Amniotic epithelial cell (primary cell): ENCODE data around the gene POLD2.
"Not testable (repeated sequence)": the region's sequence is repeated elsewhere in the genome, so short reads cannot be mapped to it uniquely, and the experiment has no call there.

Experiments
- DNase-seq: peaks from one replicate; pipeline ENCODE4 v3.0.0-alpha.2; 2010; ENCODE audit warnings: low read depth

The POLD2 gene

GRCh38 chr7:44138698-44139097, 15.3 kb upstream of the POLD2 start:
- DNase-seq: no peak

GRCh38 chr7:44136731-44137130, 13.4 kb upstream of the POLD2 start:
- DNase-seq: no peak

GRCh38 chr7:44134943-44135628, 11.7 kb upstream of the POLD2 start:
- DNase-seq: peak; percentile 37

GRCh38 chr7:44133295-44133694, 9.9 kb upstream of the POLD2 start:
- DNase-seq: no peak

- DNase-seq: peak; percentile 93
These were observed 8.7 kb upstream of the POLD2 start for GRCh38 chr7:44132039-44132438.

- DNase-seq: peak; percentile 78
These were observed 8.1 kb upstream of the POLD2 start for GRCh38 chr7:44131173-44132029.

GRCh38 chr7:44128721-44129582, 5.6 kb upstream of the POLD2 start:
- no peak for DNase-seq

- no peak for DNase-seq
These were observed 3.8 kb upstream of the POLD2 start for GRCh38 chr7:44127161-44127560.

- not testable (repeated sequence) for DNase-seq
These were observed 3.2 kb upstream of the POLD2 start for GRCh38 chr7:44126574-44126973.

- no peak for DNase-seq
These were observed 1.5 kb upstream of the POLD2 start for GRCh38 chr7:44124822-44125202.

- no peak for DNase-seq
These were observed 819 bp downstream of the POLD2 start for GRCh38 chr7:44122529-44122928.

- no peak for DNase-seq
These were observed 1.5 kb downstream of the POLD2 start for GRCh38 chr7:44121761-44122420.

- DNase-seq: no peak
These were observed 3.0 kb downstream of the POLD2 start for GRCh38 chr7:44120395-44120794.

- DNase-seq: no peak
These were observed 3.4 kb downstream of the POLD2 start for GRCh38 chr7:44119829-44120380.

GRCh38 chr7:44117801-44118429, 5.4 kb downstream of the POLD2 start:
- no peak for DNase-seq

GRCh38 chr7:44116789-44117666, 6.3 kb downstream of the POLD2 start:
- DNase-seq: no peak

GRCh38 chr7:44116087-44116788, 7.1 kb downstream of the POLD2 start:
- DNase-seq: no peak

GRCh38 chr7:44114586-44115310, 8.6 kb downstream of the POLD2 start:
- DNase-seq: no peak
